Stomach (tissue), 9 donors: ENCODE measurements around the gene USP24. TPM values are rescaled to one million over a fixed set of nuclear protein-coding genes. Genes with fewer than 3 reads are reported as not detected.
A peak's percentile ranks its signal among the peaks of the same experiment; 100 is the strongest.

ENCODE experiments used
- DNase-seq, 2 donors: peaks; one replicate each; pipeline versions ENCODE4 v3.0.0 to v3.0.0-alpha.2; 2013 to 2019
- H3K27ac ChIP-seq, 5 donors: fragments of 200-600 bp in 4 of 5; sonication (generic) in 4 of 5; one replicate each; pipeline ENCODE4 v1.5.1; 2013 to 2019; ENCODE audit warnings: mild to moderate bottlenecking in 1 of 5, moderate library complexity in 1 of 5
- H3K27me3 ChIP-seq, 3 donors: fragments of 200-600 bp; sonication (generic); one replicate each; pipeline ENCODE4 v1.5.1; 2017 to 2019; ENCODE audit warnings: mixed run types in 1 of 3
- H3K36me3 ChIP-seq, 4 donors: fragments of 200-600 bp; sonication (generic); 1 replicate in 3 of 4; 2 replicates in 1 of 4; pipeline ENCODE4 v1.5.1; 2016 to 2019
- H3K4me1 ChIP-seq, 4 donors: fragments of 200-600 bp; sonication (generic); one replicate each; pipeline ENCODE4 v1.5.1; 2016 to 2019
- H3K4me3 ChIP-seq, 4 donors: fragments of 200-600 bp; sonication (generic) in 3 of 4; one replicate each; pipeline ENCODE4 v1.5.1; 2016 to 2019; ENCODE audit warnings: mild to moderate bottlenecking in 1 of 4
- H3K9me3 ChIP-seq, 4 donors: fragments of 200-600 bp; sonication (generic); one replicate each; pipeline ENCODE4 v1.5.1; 2016 to 2019
- EP300 ChIP-seq: sonication (generic); formaldehyde crosslinking; IDR thresholded peaks from one replicate; pipeline ENCODE4 v1.6.1; 2017; ENCODE audit warnings: antibody characterized with exemption
- POLR2A ChIP-seq, 4 donors: fragments of 450-650 bp; IDR thresholded peaks; one replicate each; pipeline ENCODE4 v1.6.1; 2016; ENCODE audit warnings: antibody characterized with exemption in 4 of 4, control low read depth in 2 of 4, mild to moderate bottlenecking in 1 of 4, moderate library complexity in 1 of 4
- POLR2AphosphoS5 ChIP-seq, 3 donors: sonication (generic); formaldehyde crosslinking; IDR thresholded peaks; one replicate each; pipeline ENCODE4 v1.6.1; 2016; ENCODE audit warnings: antibody characterized with exemption in 3 of 3
- WGBS, 5 donors: extraction: QIAGEN DNeasy Blood & Tissue Kit in 3 of 5; methylation state at CpG; one replicate each; pipeline versions ENCODE4 v1.1.5 to v1.1.7; 2013 to 2018; 5-methylcytosine and 5-hydroxymethylcytosine counted together
- intact Hi-C: fragments of 100-400 bp; cut with DNase I; formaldehyde crosslinking; loops from one replicate; pipeline ENCODE4 v1.15.1; 2023; ENCODE audit warnings: low total_unique reads
- polyA plus RNA-seq, 3 donors: library from polyadenylated mRNA; stranded (reverse); fragments of 200-250 nt; gene quantifications; one replicate each; pipeline ENCODE4 v1.2.3, GENCODE V29; 2013
- small RNA-seq, 4 donors: library from RNA; depleted of rRNA; stranded (forward); fragments of <200 nt; gene quantifications; one replicate each; pipeline ENCODE3, GENCODE V24; 2016
- total RNA-seq, 5 donors: library from RNA; depleted of rRNA; stranded (reverse); fragments of >200 nt; gene quantifications; one replicate each; pipeline versions ENCODE4 v1.1.0 to v1.2.3, GENCODE V29; 2014 to 2016
- TF ChIP-seq, protein P1 (sequence below), 7 experiments: fragments of 450-650 bp in 4 of 7; fragments of 200-600 bp in 3 of 7; sonication (generic) in 3 of 7; IDR thresholded peaks; one replicate each; pipeline ENCODE4 v1.5.1; 2016 to 2019; ENCODE audit warnings: antibody characterized with exemption in 7 of 7, control low read depth in 2 of 7, mild to moderate bottlenecking in 1 of 7
- donor health status: healthy with polysubstance abuse.
- donor health status: Bipolar disorder and iron deficiency.
- donor health status: healthy.

Gene USP24
- total and polyA plus RNA-seq, 8 donors, result 5.5 to 114 (median 17.0) TPM

DNA sequence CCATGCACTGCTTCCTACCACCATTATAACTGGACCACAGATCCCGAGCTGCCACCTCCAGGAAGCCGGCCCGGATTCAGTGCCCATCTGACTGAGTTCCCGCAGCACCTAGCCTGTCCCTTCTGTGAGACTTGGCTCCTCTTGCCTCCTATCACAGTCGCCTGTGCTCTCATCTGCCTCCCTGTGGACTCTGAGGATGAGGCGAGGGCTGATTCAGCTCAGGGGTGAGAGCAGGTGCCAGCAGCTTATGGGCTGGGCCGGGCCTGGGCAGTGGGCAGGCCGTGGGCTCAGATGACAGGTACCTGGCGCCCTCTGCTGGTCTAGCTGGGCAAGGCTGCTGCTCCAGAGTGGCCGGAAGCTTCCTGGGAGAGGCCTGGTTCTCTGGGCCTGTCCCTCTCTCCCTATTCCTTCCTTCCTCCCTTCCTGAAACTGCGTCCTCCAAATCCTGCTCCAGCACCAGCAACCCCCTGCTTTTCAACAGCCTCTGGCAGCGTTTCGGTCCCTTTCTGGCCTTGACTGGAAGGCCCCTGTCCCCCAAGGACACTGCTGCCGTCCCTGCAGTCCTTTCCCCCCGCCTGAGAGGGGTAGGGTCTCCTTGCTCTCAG, 193.1 kb downstream of the USP24 start:
- 41 to 46% (median 43%) methylated on average over 11 to 15 of the region's 15 CpGs for WGBS, 5 donors
- peak; percentile 95 for DNase-seq
- peak in 1 of 3 donors; percentile 44 for TF ChIP-seq POLR2AphosphoS5 (IDR thresholded peaks at IDR 0.05)
- TF ChIP-seq, protein P1, sequence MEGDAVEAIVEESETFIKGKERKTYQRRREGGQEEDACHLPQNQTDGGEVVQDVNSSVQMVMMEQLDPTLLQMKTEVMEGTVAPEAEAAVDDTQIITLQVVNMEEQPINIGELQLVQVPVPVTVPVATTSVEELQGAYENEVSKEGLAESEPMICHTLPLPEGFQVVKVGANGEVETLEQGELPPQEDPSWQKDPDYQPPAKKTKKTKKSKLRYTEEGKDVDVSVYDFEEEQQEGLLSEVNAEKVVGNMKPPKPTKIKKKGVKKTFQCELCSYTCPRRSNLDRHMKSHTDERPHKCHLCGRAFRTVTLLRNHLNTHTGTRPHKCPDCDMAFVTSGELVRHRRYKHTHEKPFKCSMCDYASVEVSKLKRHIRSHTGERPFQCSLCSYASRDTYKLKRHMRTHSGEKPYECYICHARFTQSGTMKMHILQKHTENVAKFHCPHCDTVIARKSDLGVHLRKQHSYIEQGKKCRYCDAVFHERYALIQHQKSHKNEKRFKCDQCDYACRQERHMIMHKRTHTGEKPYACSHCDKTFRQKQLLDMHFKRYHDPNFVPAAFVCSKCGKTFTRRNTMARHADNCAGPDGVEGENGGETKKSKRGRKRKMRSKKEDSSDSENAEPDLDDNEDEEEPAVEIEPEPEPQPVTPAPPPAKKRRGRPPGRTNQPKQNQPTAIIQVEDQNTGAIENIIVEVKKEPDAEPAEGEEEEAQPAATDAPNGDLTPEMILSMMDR (IDR thresholded peaks at IDR 0.05), result peak in 5 of 7 experiments; percentile 67 to 85 (median 80)
- no peak for TF ChIP-seq POLR2A (IDR thresholded peaks at IDR 0.05)
- Histone ChIP-seq H3K36me3 (no peaks in the 10 kb centered on the region), H3K4me1 (peaks cover 0 to 8% (median 3%) of the 10 kb centered on the region in 4 donors), H3K4me3 (no peak overlapping the region), H3K27me3 (peaks cover 0 to 24% (median 5%) of the 10 kb centered on the region in 3 donors), H3K9me3 (no peaks in the 10 kb centered on the region), H3K27ac (no peak overlapping the region)
- intact Hi-C loops, result no loop called here

DNA sequence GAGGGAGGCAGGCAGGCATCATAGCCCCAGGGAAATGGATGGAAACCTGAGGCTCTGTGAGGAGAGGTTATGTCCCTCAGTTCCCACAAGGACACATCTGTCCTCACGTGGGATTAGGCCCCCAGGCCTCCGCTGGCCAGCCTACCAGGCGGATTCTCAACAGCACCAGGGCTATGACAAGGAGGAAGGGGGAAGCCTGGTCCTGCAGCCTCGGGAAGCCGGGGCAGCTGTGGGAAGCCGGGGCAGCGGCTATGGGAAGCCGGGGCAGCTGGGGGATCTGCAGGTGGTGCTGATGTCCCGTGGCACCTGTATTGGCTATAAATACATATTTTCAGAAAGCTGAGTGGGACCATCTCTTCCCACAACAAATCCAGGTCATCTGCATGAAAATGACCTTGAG, 196.8 kb downstream of the USP24 start:
- H3K4me1 ChIP-seq, result peaks cover 0 to 8% (median 2%) of the 10 kb centered on the region in 4 donors
- intact Hi-C loops, result no loop called here
- H3K27ac ChIP-seq, result no peak overlapping the region
- WGBS, 5 donors, result 87 to 89% (median 88%) methylated on average over 9 of the region's 9 CpGs
- no peaks in the 10 kb centered on the region for H3K36me3 ChIP-seq
- TF ChIP-seq POLR2A (IDR thresholded peaks at IDR 0.05), result no peak
- no peak for TF ChIP-seq EP300
- TF ChIP-seq, protein P1 (IDR thresholded peaks at IDR 0.05), result no peak
- no peak for TF ChIP-seq POLR2AphosphoS5 (IDR thresholded peaks at IDR 0.05)
- H3K9me3 ChIP-seq, result no peaks in the 10 kb centered on the region
- peaks cover 0 to 50% (median 5%) of the 10 kb centered on the region in 3 donors for H3K27me3 ChIP-seq
- no peak overlapping the region for H3K4me3 ChIP-seq
- no peak for DNase-seq

Small RNA genes lying within 50 kb of the gene (small RNA-seq; reads per million reads assigned to genes)
- 0 to 0.20 (median 0) reads per million in 4 donors for gene MIR4422

Other genes starting within 250 kb of the USP24 start
- gene TMEM61, start 234.7 kb downstream of the USP24 start, total RNA-seq, result 100 to 1,000 TPM in 1 of 5 donors, 1 to 10 TPM in 1, under 1 TPM in 2, not detected in 1; 0.55 to 130 (median 5.2) TPM
- 1 to 10 TPM in 2 of 3 donors, under 1 TPM in 1; 0.76 to 5.7 (median 1.6) TPM for gene TMEM61, start 234.7 kb downstream of the USP24 start, polyA plus RNA-seq
- not detected for gene BSND, start 216.4 kb downstream of the USP24 start, total RNA-seq
- not detected for gene BSND, start 216.4 kb downstream of the USP24 start, polyA plus RNA-seq
- gene PCSK9, start 175.8 kb downstream of the USP24 start, total RNA-seq, result 10 to 100 TPM in 1 of 5 donors, 1 to 10 TPM in 3, not detected in 1; 1.1 to 26.1 (median 2.2) TPM
- 1 to 10 TPM in 2 of 3 donors, not detected in 1; 2.6 to 4.4 TPM for gene PCSK9, start 175.8 kb downstream of the USP24 start, polyA plus RNA-seq